SK-N-SH (cell line): ENCODE data around the gene PER1. TPM values are rescaled to one million over a fixed set of nuclear protein-coding genes. Genes with fewer than 3 reads are reported as not detected.
A peak's percentile ranks its signal among the peaks of the same experiment; 100 is the strongest.

Source experiments
- CTCF ChIA-PET: fragments of 300-600, 350-600 bp; formaldehyde crosslinking; extraction: SDS; loops from one replicate; lab custom pipeline; 2021; lab: Yijun Ruan, JAX
- POLR2A ChIA-PET: fragments of 350-600 bp; sonication (Branson Sonifier 250); formaldehyde crosslinking; extraction: SDS; loops from one replicate; lab custom pipeline; 2020; ENCODE audit warnings: antibody characterized with exemption, inconsistent platforms; lab: Yijun Ruan, JAX
- DNase-seq: peaks from one replicate; pipeline ENCODE4 v3.0.0; 2012
- H2AFZ ChIP-seq: fragments of 200-600 bp; sonication (generic); 2 replicates; pipeline ENCODE4 v1.8.1; 2016; ENCODE audit warnings: antibody characterized with exemption, mild to moderate bottlenecking, low read depth
- H3F3A ChIP-seq: fragments of 200-600 bp; sonication (generic); replicated peaks from 2 replicates; pipeline ENCODE3; 2016; ENCODE audit warnings: antibody characterized with exemption, mild to moderate bottlenecking; ENCODE audit not compliant: insufficient read depth
- H3K27ac ChIP-seq, 2 experiments: fragments of 200-500 bp in 1 of 2; fragments of 200-600 bp in 1 of 2; sonication (Bioruptor generic) in 1 of 2; sonication (generic), shearing (Covaris generic) in 1 of 2; 2 replicates each; pipeline versions ENCODE4 v1.5.1 to v1.6.1; 2014 to 2016; ENCODE audit warnings: low read depth in 2 of 2, inconsistent platforms in 1 of 2, low read length in 1 of 2, mild to moderate bottlenecking in 1 of 2, mixed read lengths in 1 of 2
- H3K27me3 ChIP-seq: fragments of 200-600 bp; sonication (generic), shearing (Covaris generic); 2 replicates; pipeline ENCODE4 v1.6.1; 2016; ENCODE audit warnings: mixed run types; ENCODE audit not compliant: insufficient read depth
- H3K36me3 ChIP-seq, 2 experiments: fragments of 200-500 bp in 1 of 2; fragments of 200-600 bp in 1 of 2; sonication (Bioruptor generic) in 1 of 2; sonication (generic) in 1 of 2; replicated peaks in 1 of 2; 2 replicates each; pipeline versions ENCODE3 to v1.5.1; 2014 to 2016; ENCODE audit warnings: low read length in 1 of 2, mild to moderate bottlenecking in 1 of 2; ENCODE audit not compliant: insufficient read depth in 2 of 2, control insufficient read depth in 1 of 2
- H3K4me1 ChIP-seq, 2 experiments: fragments of 200-500 bp in 1 of 2; fragments of 200-600 bp in 1 of 2; sonication (Bioruptor generic) in 1 of 2; sonication (generic), shearing (Covaris generic) in 1 of 2; 2 replicates each; pipeline versions ENCODE4 v1.5.1 to v1.6.1; 2014 to 2016; ENCODE audit warnings: low read depth in 1 of 2, low read length in 1 of 2, mixed run types in 1 of 2; ENCODE audit not compliant: insufficient read depth in 2 of 2, control insufficient read depth in 1 of 2
- H3K4me2 ChIP-seq: fragments of 200-600 bp; sonication (generic), shearing (Covaris generic); 2 replicates; pipeline ENCODE4 v1.6.1; 2017; ENCODE audit warnings: mixed run types
- H3K4me3 ChIP-seq, 2 experiments: fragments of 200-500 bp in 1 of 2; fragments of 200-600 bp in 1 of 2; sonication (Bioruptor generic) in 1 of 2; sonication (generic), shearing (Covaris generic) in 1 of 2; 2 replicates each; pipeline versions ENCODE4 v1.5.1 to v1.8.1; 2014 to 2016; ENCODE audit warnings: low read depth in 2 of 2, inconsistent platforms in 1 of 2, low read length in 1 of 2, mild to moderate bottlenecking in 1 of 2, mixed read lengths in 1 of 2, moderate library complexity in 1 of 2
- H3K79me2 ChIP-seq: fragments of 200-600 bp; sonication (generic); 2 replicates; pipeline ENCODE4 v1.8.1; 2017; ENCODE audit warnings: mild to moderate bottlenecking; ENCODE audit not compliant: insufficient read depth
- H3K9ac ChIP-seq: fragments of 200-600 bp; sonication (generic); 2 replicates; pipeline ENCODE4 v1.6.1; 2017; ENCODE audit warnings: mixed run types
- H3K9me2 ChIP-seq: fragments of 200-600 bp; sonication (generic); 2 replicates; pipeline ENCODE4 v1.6.1; 2017; ENCODE audit warnings: mixed run types
- H3K9me3 ChIP-seq: fragments of 200-600 bp; sonication (generic); 2 replicates; pipeline ENCODE4 v1.6.1; 2017; ENCODE audit warnings: mixed run types, mild to moderate bottlenecking, moderate library complexity
- H4K20me1 ChIP-seq: fragments of 200-600 bp; sonication (generic); 2 replicates; pipeline ENCODE4 v1.6.1; 2017; ENCODE audit warnings: mild to moderate bottlenecking, mixed run types; ENCODE audit not compliant: insufficient read depth
- CTCF ChIP-seq: fragments of 200-600 bp; sonication (generic); IDR thresholded peaks from 2 replicates; pipeline ENCODE4 v1.6.1; 2017; ENCODE audit warnings: antibody characterized with exemption, mild to moderate bottlenecking, moderate library complexity
- ELF1 ChIP-seq: IDR thresholded peaks from 2 replicates; pipeline ENCODE4 v1.4.0; 2012
- EP300 ChIP-seq, 2 experiments: IDR thresholded peaks; 2 replicates each; pipeline versions ENCODE4 v1.4.0 to v1.6.1; 2012; ENCODE audit warnings: borderline replicate concordance in 1 of 2, low read depth in 1 of 2, low read length in 1 of 2
- FOSL2 ChIP-seq: IDR thresholded peaks from 2 replicates; pipeline ENCODE4 v1.4.0; 2012; ENCODE audit warnings: low read depth, mild to moderate bottlenecking, moderate library complexity, borderline replicate concordance
- FOXJ3 ChIP-seq: sonication (generic); formaldehyde crosslinking; IDR thresholded peaks from 2 replicates; pipeline ENCODE4 v1.5.1; 2020; ENCODE audit warnings: mild to moderate bottlenecking, missing genetic modification reagents
- FOXM1 ChIP-seq: IDR thresholded peaks from 2 replicates; pipeline ENCODE4 v1.4.0; 2012; ENCODE audit warnings: low read depth, mild to moderate bottlenecking
- GABPA ChIP-seq: IDR thresholded peaks from 2 replicates; pipeline ENCODE4 v1.4.0; 2012; ENCODE audit warnings: low read depth, mild to moderate bottlenecking
- JUND ChIP-seq: IDR thresholded peaks from 2 replicates; pipeline ENCODE4 v1.4.0; 2012
- MEF2A ChIP-seq: IDR thresholded peaks from 2 replicates; pipeline ENCODE4 v1.4.0; 2012; ENCODE audit warnings: low read depth, borderline replicate concordance
- NFIC ChIP-seq: IDR thresholded peaks from 2 replicates; pipeline ENCODE4 v1.4.0; 2012; ENCODE audit warnings: borderline replicate concordance
- NRF1 ChIP-seq: IDR thresholded peaks from 2 replicates; pipeline ENCODE4 v1.6.1; 2012; ENCODE audit warnings: low read depth, mild to moderate bottlenecking, low read length
- RAD21 ChIP-seq: IDR thresholded peaks from 2 replicates; pipeline ENCODE4 v1.6.1; 2012; ENCODE audit warnings: mild to moderate bottlenecking, low read length
- REST ChIP-seq: IDR thresholded peaks from 2 replicates; pipeline ENCODE4 v1.6.1; 2012; ENCODE audit warnings: mild to moderate bottlenecking, low read depth, low read length, moderate library complexity
- RFX5 ChIP-seq: IDR thresholded peaks from 2 replicates; pipeline ENCODE4 v1.6.1; 2012; ENCODE audit warnings: mild to moderate bottlenecking, improper control_type of control experiment, low read length
- SIN3A ChIP-seq: IDR thresholded peaks from 2 replicates; pipeline ENCODE4 v1.6.1; 2012; ENCODE audit warnings: low read depth, mild to moderate bottlenecking, low read length, moderate library complexity, borderline replicate concordance
- SMC3 ChIP-seq: IDR thresholded peaks from 2 replicates; pipeline ENCODE4 v1.6.1; 2012; ENCODE audit warnings: low read depth, low read length, improper control_type of control experiment
- TCF12 ChIP-seq: IDR thresholded peaks from 2 replicates; pipeline ENCODE4 v1.4.0; 2012
- USF1 ChIP-seq: IDR thresholded peaks from 2 replicates; pipeline ENCODE4 v1.4.0; 2012; ENCODE audit warnings: low read depth, borderline replicate concordance
- ZBTB33 ChIP-seq: IDR thresholded peaks from 2 replicates; pipeline ENCODE4 v1.4.0; 2012; ENCODE audit warnings: low read depth, borderline replicate concordance
- WGBS: methylation state at CpG from one replicate; pipeline ENCODE4 v1.1.6; 2017; ENCODE audit warnings: low lambda C conversion rate; 5-methylcytosine and 5-hydroxymethylcytosine counted together
- polyA plus RNA-seq, 3 experiments: library from polyadenylated mRNA; depleted of rRNA; stranded (reverse); fragments of >200 nt; gene quantifications; 2 replicates each; pipeline ENCODE4 v1.2.3, GENCODE V29; 2012
- TF ChIP-seq, protein P1 (sequence below): fragments of 150-350 bp; IDR thresholded peaks from 2 replicates; pipeline ENCODE4 v1.6.1; 2017; ENCODE audit warnings: antibody characterized with exemption, low read length, low read depth, borderline replicate concordance

The PER1 gene
- polyA plus RNA-seq, 1 of the 3 experiments (the other 2 are of a cell fraction) = 56.8 TPM

GRCh38 chr17:8151641-8152111, 528 bp downstream of the PER1 start:
- Histone ChIP-seq H3K4me2 (peak overlapping the region; percentile 95), H2AFZ (no peak overlapping the region), H3K9ac (peak overlapping the region; percentile 98), H3K27ac (peak overlapping the region; percentile 82 to 95), H3K4me1 (peaks cover 36 to 42% of the 10 kb centered on the region in 2 experiments; a peak in 3 of 4 replicates), H3F3A (peaks cover 17% of the 10 kb centered on the region), H4K20me1 (peaks cover 9% of the 10 kb centered on the region; the same call in 1 of the 2 replicates), H3K36me3 (peaks cover 4 to 32% of the 10 kb centered on the region in 2 experiments), H3K9me2 (no peaks in the 10 kb centered on the region), H3K79me2 (peaks cover 26% of the 10 kb centered on the region), H3K9me3 (no peaks in the 10 kb centered on the region), H3K27me3 (no peaks in the 10 kb centered on the region), H3K4me3 (peak overlapping the region; percentile 77 to 80)
- no peak for DNase-seq
- ChIA-PET CTCF (interaction anchor here (0.9 to 3.1 kb wide), 6 partner anchors 11 to 33 kb away, joined by 3 to 15 read pairs (median 4); partner anchors contain the start of genes ALOXE3 and HES7), POLR2A (interaction anchor here (0.8 to 2.5 kb wide), 4 partner anchors 12 to 38 kb away, joined by 3 to 19 read pairs (median 4); no protein-coding TSS in a partner anchor)
- TF ChIP-seq JUND = no peak
- TF ChIP-seq ZBTB33 = no peak
- no peak for TF ChIP-seq SMC3
- no peak for TF ChIP-seq TCF12
- no peak for TF ChIP-seq RAD21
- TF ChIP-seq GABPA = no peak
- no peak for TF ChIP-seq RFX5
- no peak for TF ChIP-seq FOSL2
- no peak for TF ChIP-seq MEF2A
- TF ChIP-seq, protein P1, sequence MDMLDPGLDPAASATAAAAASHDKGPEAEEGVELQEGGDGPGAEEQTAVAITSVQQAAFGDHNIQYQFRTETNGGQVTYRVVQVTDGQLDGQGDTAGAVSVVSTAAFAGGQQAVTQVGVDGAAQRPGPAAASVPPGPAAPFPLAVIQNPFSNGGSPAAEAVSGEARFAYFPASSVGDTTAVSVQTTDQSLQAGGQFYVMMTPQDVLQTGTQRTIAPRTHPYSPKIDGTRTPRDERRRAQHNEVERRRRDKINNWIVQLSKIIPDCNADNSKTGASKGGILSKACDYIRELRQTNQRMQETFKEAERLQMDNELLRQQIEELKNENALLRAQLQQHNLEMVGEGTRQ = no peak
- TF ChIP-seq FOXJ3 (CRISPR knock-in tag) = no peak
- TF ChIP-seq CTCF = no peak
- no peak for TF ChIP-seq ELF1
- no peak for TF ChIP-seq EP300 (IDR thresholded peaks at IDR 0.05; ENCODE audit: borderline replicate concordance in 1 of 2, low read depth in 1 of 2, low read length in 1 of 2)
- TF ChIP-seq REST = no peak
- TF ChIP-seq NRF1 = no peak
- no peak for TF ChIP-seq SIN3A
- TF ChIP-seq USF1 = no peak
- no peak for TF ChIP-seq NFIC
- TF ChIP-seq FOXM1 = no peak
- 12% methylated on average over 22 of the region's 22 CpGs for WGBS
